ENCODE results near the gene POLDIP3. TPM values are rescaled to one million over a fixed set of nuclear protein-coding genes. Genes with fewer than 3 reads are reported as not detected.
"Not testable (repeated sequence)": the region's sequence is repeated elsewhere in the genome, so short reads cannot be mapped to it uniquely, and the experiment has no call there.

Gene POLDIP3
- total RNA-seq, 6 experiments from 2014 or later, result 17.1 to 22.6 (median 21.1) TPM

DNA sequence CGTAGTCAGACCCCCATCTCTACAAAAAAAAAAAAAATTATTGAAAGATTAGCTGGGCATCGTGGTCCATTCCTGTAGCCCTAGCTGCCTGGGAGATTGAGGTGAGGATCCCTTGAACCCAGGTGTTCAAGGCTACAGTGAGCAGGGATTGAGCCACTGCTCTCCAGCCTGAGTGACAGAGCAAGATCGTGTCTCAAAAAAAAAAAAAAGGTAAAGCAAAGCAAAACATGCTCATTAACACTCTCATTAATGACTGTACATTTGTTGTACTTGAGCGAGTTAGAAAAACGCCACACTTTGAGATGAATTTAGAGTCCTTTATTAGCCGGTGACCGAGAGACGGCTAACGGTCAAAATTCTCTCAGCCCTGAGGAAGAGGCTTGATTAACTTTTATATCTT lies 67.1 kb downstream of the POLDIP3 start:
- DNase-seq, result no peak
- intact Hi-C loops (cut with DNase I), result no loop called here

GRCh38 chr22:42544686-42545085 lies 70.0 kb downstream of the POLDIP3 start:
- TF ChIP-seq, protein P1, sequence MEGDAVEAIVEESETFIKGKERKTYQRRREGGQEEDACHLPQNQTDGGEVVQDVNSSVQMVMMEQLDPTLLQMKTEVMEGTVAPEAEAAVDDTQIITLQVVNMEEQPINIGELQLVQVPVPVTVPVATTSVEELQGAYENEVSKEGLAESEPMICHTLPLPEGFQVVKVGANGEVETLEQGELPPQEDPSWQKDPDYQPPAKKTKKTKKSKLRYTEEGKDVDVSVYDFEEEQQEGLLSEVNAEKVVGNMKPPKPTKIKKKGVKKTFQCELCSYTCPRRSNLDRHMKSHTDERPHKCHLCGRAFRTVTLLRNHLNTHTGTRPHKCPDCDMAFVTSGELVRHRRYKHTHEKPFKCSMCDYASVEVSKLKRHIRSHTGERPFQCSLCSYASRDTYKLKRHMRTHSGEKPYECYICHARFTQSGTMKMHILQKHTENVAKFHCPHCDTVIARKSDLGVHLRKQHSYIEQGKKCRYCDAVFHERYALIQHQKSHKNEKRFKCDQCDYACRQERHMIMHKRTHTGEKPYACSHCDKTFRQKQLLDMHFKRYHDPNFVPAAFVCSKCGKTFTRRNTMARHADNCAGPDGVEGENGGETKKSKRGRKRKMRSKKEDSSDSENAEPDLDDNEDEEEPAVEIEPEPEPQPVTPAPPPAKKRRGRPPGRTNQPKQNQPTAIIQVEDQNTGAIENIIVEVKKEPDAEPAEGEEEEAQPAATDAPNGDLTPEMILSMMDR (IDR thresholded peaks at IDR 0.05), result no peak
- no peak for TF ChIP-seq POLR2A (IDR thresholded peaks at IDR 0.05)
- Histone ChIP-seq H3K4me1 (no peaks in the 10 kb centered on the region), H3K27ac (no peak overlapping the region), H3K36me3 (no peaks in the 10 kb centered on the region), H3K4me3 (no peak overlapping the region), H3K9me3 (no peaks in the 10 kb centered on the region), H3K27me3 (no peaks in the 10 kb centered on the region)
- ATAC-seq (peak; percentile 52 to 87 (median 72)), DNase-seq (no peak)
- WGBS (ENCODE audit: insufficient coverage, low coverage, low lambda C conversion rate, missing lambda C conversion rate), result 6% methylated on average over 2 of the region's 2 CpGs
- intact Hi-C loops (cut with DNase I), result no loop called here

More for the DNA sequence above, 67.1 kb downstream of the POLDIP3 start:
- H3K36me3 ChIP-seq, result no peaks in the 10 kb centered on the region
- H3K4me3 ChIP-seq, result no peak overlapping the region
- H3K27ac ChIP-seq, result no peak overlapping the region
- H3K27me3 ChIP-seq, result no peaks in the 10 kb centered on the region
- no peaks in the 10 kb centered on the region for H3K4me1 ChIP-seq
- WGBS (ENCODE audit: insufficient coverage, low coverage, low lambda C conversion rate, missing lambda C conversion rate), result 65% methylated on average over 9 of the region's 9 CpGs
- TF ChIP-seq, protein P1 (IDR thresholded peaks at IDR 0.05), result no peak
- TF ChIP-seq POLR2A (IDR thresholded peaks at IDR 0.05), result no peak
- no peaks in the 10 kb centered on the region for H3K9me3 ChIP-seq
- no peak for ATAC-seq

- H3K4me3 ChIP-seq; DNase-seq; H3K4me1 ChIP-seq; H3K9me3 ChIP-seq; H3K27me3 ChIP-seq; intact Hi-C loops (cut with DNase I); H3K36me3 ChIP-seq: not testable (repeated sequence)
- ATAC-seq, result peak; percentile 74 to 89 (median 83)
- peak overlapping the region in 1 of 3 donors; percentile 1 for H3K27ac ChIP-seq
- 57% methylated on average over 4 of the region's 11 CpGs for WGBS (ENCODE audit: insufficient coverage, low coverage, low lambda C conversion rate, missing lambda C conversion rate)
Measured at GRCh38 chr22:42539236-42539771, 75.4 kb downstream of the POLDIP3 start.

GRCh38 chr22:42537199-42537831 lies 77.4 kb downstream of the POLDIP3 start:
- H3K27me3 ChIP-seq; H3K36me3 ChIP-seq; intact Hi-C loops (cut with DNase I); H3K9me3 ChIP-seq; H3K4me1 ChIP-seq; DNase-seq; H3K4me3 ChIP-seq; H3K27ac ChIP-seq: not testable (repeated sequence)
- WGBS (ENCODE audit: insufficient coverage, low coverage, low lambda C conversion rate, missing lambda C conversion rate), result 65% methylated on average over 5 of the region's 14 CpGs
- ATAC-seq, result peak; percentile 74 to 85 (median 79)

DNA sequence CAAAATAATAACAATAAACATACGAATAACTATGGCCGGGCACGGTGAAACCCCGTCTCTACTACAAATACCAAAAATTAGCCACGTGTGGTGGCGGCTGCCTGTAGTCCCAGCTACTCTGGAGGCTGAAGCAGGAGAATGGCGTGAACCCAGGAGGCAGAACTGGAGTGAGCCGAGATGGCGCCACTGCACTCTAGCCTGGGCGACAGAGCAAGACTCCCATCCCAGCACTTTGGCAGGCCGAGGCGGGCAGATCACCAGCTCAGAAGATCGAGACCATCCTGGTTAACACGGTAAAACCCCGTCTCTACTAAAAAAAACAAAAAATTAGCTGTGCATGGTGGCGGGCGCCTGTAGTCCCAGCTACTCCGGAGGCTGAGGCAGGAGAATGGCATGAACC lies 78.0 kb downstream of the POLDIP3 start:
- H3K36me3 ChIP-seq; H3K27ac ChIP-seq; H3K4me3 ChIP-seq; H3K27me3 ChIP-seq; H3K4me1 ChIP-seq; intact Hi-C loops (cut with DNase I); DNase-seq; H3K9me3 ChIP-seq: not testable (repeated sequence)
- ATAC-seq, result peak in 1 of 4 donors; percentile 2
- 100% methylated on average over 2 of the region's 18 CpGs for WGBS (ENCODE audit: insufficient coverage, low coverage, low lambda C conversion rate, missing lambda C conversion rate)

DNA sequence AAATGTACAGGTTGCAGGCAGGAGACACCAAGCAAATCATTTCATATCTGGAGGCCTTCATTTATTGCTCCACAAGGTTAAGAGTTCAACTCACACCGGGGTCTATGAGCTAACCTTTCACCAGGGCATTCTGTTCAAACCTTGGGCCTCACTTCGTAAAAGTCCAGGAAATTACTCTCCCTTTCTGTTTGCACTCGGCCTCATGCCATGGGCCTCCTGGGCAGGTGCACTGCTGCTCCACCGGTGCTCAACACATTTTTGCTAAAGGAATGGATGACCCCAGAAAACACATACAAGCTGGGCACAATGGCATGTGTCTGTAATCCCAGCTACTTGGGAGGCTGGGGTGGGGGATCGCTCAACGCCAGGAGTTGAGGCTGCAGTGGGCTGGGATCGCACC lies 78.5 kb downstream of the POLDIP3 start:
- DNase-seq (no peak), ATAC-seq (peak in 2 of 4 donors; percentile 5 to 73)
- Histone ChIP-seq H3K9me3 (no peaks in the 10 kb centered on the region), H3K27me3 (no peaks in the 10 kb centered on the region), H3K4me3 (no peak overlapping the region), H3K27ac (no peak overlapping the region), H3K4me1 (no peaks in the 10 kb centered on the region), H3K36me3 (no peaks in the 10 kb centered on the region)
- intact Hi-C loops (cut with DNase I), result no loop called here
- WGBS (ENCODE audit: insufficient coverage, low coverage, low lambda C conversion rate, missing lambda C conversion rate), result 54% methylated on average over 4 of the region's 7 CpGs
- no peak for TF ChIP-seq POLR2A (IDR thresholded peaks at IDR 0.05)
- TF ChIP-seq, protein P1 (IDR thresholded peaks at IDR 0.05), result no peak

GRCh38 chr22:42535082-42535731 lies 79.5 kb downstream of the POLDIP3 start:
- WGBS (ENCODE audit: insufficient coverage, low coverage, low lambda C conversion rate, missing lambda C conversion rate), result no CpG with 5 or more reads among the region's 14 CpGs
- not testable (repeated sequence) for H3K27ac ChIP-seq

More at GRCh38 chr22:42535082-42535731, 79.5 kb downstream of the POLDIP3 start:
- H3K9me3 ChIP-seq; H3K4me1 ChIP-seq; ATAC-seq; H3K4me3 ChIP-seq; H3K36me3 ChIP-seq; intact Hi-C loops (cut with DNase I); H3K27me3 ChIP-seq; DNase-seq: not testable (repeated sequence)
